Measurements from ENCODE around the gene DNM2. TPM values are rescaled to one million over a fixed set of nuclear protein-coding genes. Genes with fewer than 3 reads are reported as not detected.

Gene DNM2
- total and polyA plus RNA-seq, 10 of the 15 experiments (the other 5 are each of a cell fraction or from before 2014, with no cell fraction given): 1.2 to 146 (median 68.9) TPM

- peak; percentile 77; the same call in 1 of the 2 replicates for TF ChIP-seq RB1 (IDR thresholded peaks at IDR 0.05; ENCODE audit: borderline replicate concordance)
- peak; percentile 41 for TF ChIP-seq RELA (IDR thresholded peaks at IDR 0.05; ENCODE audit: borderline replicate concordance, partially characterized antibody)
- TF ChIP-seq PKNOX1 (IDR thresholded peaks at IDR 0.05): peak; percentile 100
- TF ChIP-seq POLR2AphosphoS2 (IDR thresholded peaks at IDR 0.05; ENCODE audit: low read depth, low read length): peak; percentile 63; the same call in 1 of the 2 replicates
- TF ChIP-seq CHD1 (IDR thresholded peaks at IDR 0.05; ENCODE audit: low read depth, low read length): no peak
- no peak for TF ChIP-seq RCOR1 (conservative IDR thresholded peaks at IDR 0.05; ENCODE audit: low read depth, low read length)
- no peak; the same call in 1 of the 2 replicates for TF ChIP-seq SMARCA5 (IDR thresholded peaks at IDR 0.05)
- TF ChIP-seq TARDBP (IDR thresholded peaks at IDR 0.05; ENCODE audit: borderline replicate concordance): peak; percentile 77; the same call in 1 of the 2 replicates
- TF ChIP-seq CHD2 (IDR thresholded peaks at IDR 0.05; ENCODE audit: borderline replicate concordance, low read depth, low read length): peak; percentile 99
- peak; percentile 47; the same call in 1 of the 2 replicates for TF ChIP-seq YBX1 (IDR thresholded peaks at IDR 0.05)
- TF ChIP-seq EP300 (IDR thresholded peaks at IDR 0.05; ENCODE audit: borderline replicate concordance in 1 of 2, control insufficient read depth in 1 of 2, low read depth in 2 of 2, low read length in 2 of 2): no peak
- TF ChIP-seq SRF (IDR thresholded peaks at IDR 0.05; ENCODE audit: low read depth in 2 of 2, low read length in 2 of 2): peak; percentile 57 to 90
- peak; percentile 100 for TF ChIP-seq DPF2 (IDR thresholded peaks at IDR 0.05)
- no peak for TF ChIP-seq MYC (IDR thresholded peaks at IDR 0.05; ENCODE audit: insufficient read depth, insufficient read length, insufficient replicate concordance, low read length, severe bottlenecking)
- no peak for TF ChIP-seq ZNF24 (IDR thresholded peaks at IDR 0.05)
- peak; percentile 74 for TF ChIP-seq EED (IDR thresholded peaks at IDR 0.05; ENCODE audit: low read depth)
- no peak for TF ChIP-seq JUNB (IDR thresholded peaks at IDR 0.05)
- peak; percentile 94 for TF ChIP-seq E4F1 (IDR thresholded peaks at IDR 0.05; ENCODE audit: borderline replicate concordance, partially characterized antibody)
- TF ChIP-seq, protein P1, sequence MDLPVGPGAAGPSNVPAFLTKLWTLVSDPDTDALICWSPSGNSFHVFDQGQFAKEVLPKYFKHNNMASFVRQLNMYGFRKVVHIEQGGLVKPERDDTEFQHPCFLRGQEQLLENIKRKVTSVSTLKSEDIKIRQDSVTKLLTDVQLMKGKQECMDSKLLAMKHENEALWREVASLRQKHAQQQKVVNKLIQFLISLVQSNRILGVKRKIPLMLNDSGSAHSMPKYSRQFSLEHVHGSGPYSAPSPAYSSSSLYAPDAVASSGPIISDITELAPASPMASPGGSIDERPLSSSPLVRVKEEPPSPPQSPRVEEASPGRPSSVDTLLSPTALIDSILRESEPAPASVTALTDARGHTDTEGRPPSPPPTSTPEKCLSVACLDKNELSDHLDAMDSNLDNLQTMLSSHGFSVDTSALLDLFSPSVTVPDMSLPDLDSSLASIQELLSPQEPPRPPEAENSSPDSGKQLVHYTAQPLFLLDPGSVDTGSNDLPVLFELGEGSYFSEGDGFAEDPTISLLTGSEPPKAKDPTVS (IDR thresholded peaks at IDR 0.05; ENCODE audit: low read depth, low read length): 0 out of 2 replicates have a peak, but pooled peaks have one; percentile 33
- TF ChIP-seq ZNF622 (IDR thresholded peaks at IDR 0.05): no peak
- TF ChIP-seq SKIL (IDR thresholded peaks at IDR 0.05; ENCODE audit: low read depth, poor library complexity, severe bottlenecking): peak; percentile 100
- no peak for TF ChIP-seq ETV6 (conservative IDR thresholded peaks at IDR 0.05 in 1 of 2, IDR thresholded peaks at IDR 0.05 in 1 of 2; ENCODE audit: borderline replicate concordance in 1 of 2, low read depth in 1 of 2)
Measured at GRCh38 chr19:10717356-10718204, at the start of gene DNM2 (continued).
